Mesenchymal stem cell (in vitro differentiated cells and primary cell): ENCODE measurements around the gene FOXN1.

Experiments used
- DNase-seq: peaks from one replicate; pipeline ENCODE4 v3.0.0-alpha.2; 2013
- H2AFZ ChIP-seq: one replicate; pipeline ENCODE4 v1.6.1; 2013; ENCODE audit warnings: low read depth, mild to moderate bottlenecking, control low read depth, inconsistent platforms, low read length, moderate library complexity
- H2AK5ac ChIP-seq: 2 replicates; pipeline ENCODE4 v1.6.1; 2013; ENCODE audit warnings: low read length, moderate library complexity, mild to moderate bottlenecking, inconsistent platforms; ENCODE audit not compliant: severe bottlenecking
- H2BK120ac ChIP-seq: one replicate; pipeline ENCODE4 v1.6.1; 2013; ENCODE audit warnings: low read depth, mild to moderate bottlenecking, inconsistent platforms, low read length, moderate library complexity
- H2BK12ac ChIP-seq, 2 experiments: one replicate each; pipeline ENCODE4 v1.6.1; 2013; ENCODE audit warnings: inconsistent platforms in 2 of 2, low read length in 2 of 2, mild to moderate bottlenecking in 2 of 2, moderate library complexity in 2 of 2, control low read depth in 1 of 2
- H2BK15ac ChIP-seq: one replicate; pipeline ENCODE4 v1.6.1; 2013; ENCODE audit warnings: mild to moderate bottlenecking, low read depth, inconsistent platforms; ENCODE audit not compliant: poor library complexity, severe bottlenecking
- H2BK5ac ChIP-seq: 2 replicates; pipeline ENCODE4 v1.6.1; 2013; ENCODE audit warnings: low read depth, mild to moderate bottlenecking, low read length, control low read depth, inconsistent platforms; ENCODE audit not compliant: poor library complexity, severe bottlenecking
- H3K14ac ChIP-seq, 2 experiments: one replicate each; pipeline ENCODE4 v1.6.1; 2013; ENCODE audit warnings: inconsistent platforms in 2 of 2, low read length in 2 of 2, control low read depth in 1 of 2, mild to moderate bottlenecking in 1 of 2, moderate library complexity in 1 of 2
- H3K18ac ChIP-seq, 2 experiments: one replicate each; pipeline ENCODE4 v1.6.1; 2013; ENCODE audit warnings: inconsistent platforms in 2 of 2, low read length in 2 of 2, control low read depth in 1 of 2, low read depth in 1 of 2, mild to moderate bottlenecking in 1 of 2
- H3K23ac ChIP-seq, 2 experiments: one replicate each; pipeline ENCODE4 v1.6.1; 2013; ENCODE audit warnings: inconsistent platforms in 2 of 2, low read length in 2 of 2, mild to moderate bottlenecking in 2 of 2, moderate library complexity in 2 of 2, control low read depth in 1 of 2
- H3K27ac ChIP-seq: 2 replicates; pipeline ENCODE4 v1.5.1; 2013; ENCODE audit warnings: mild to moderate bottlenecking, moderate library complexity, low read length, control low read depth, inconsistent platforms; ENCODE audit not compliant: poor library complexity, severe bottlenecking
- H3K27me3 ChIP-seq, 2 experiments: 2 replicates each; pipeline versions ENCODE4 v1.6.1 to v1.7.0; 2013; ENCODE audit warnings: low read length in 2 of 2, mild to moderate bottlenecking in 2 of 2, moderate library complexity in 2 of 2, control low read depth in 1 of 2, inconsistent platforms in 1 of 2; ENCODE audit not compliant: control insufficient read depth in 1 of 2, insufficient read depth in 1 of 2
- H3K36me3 ChIP-seq, 2 experiments: 2 replicates each; pipeline versions ENCODE4 v1.6.1 to v1.7.0; 2013; ENCODE audit warnings: low read length in 2 of 2, control low read depth in 1 of 2, inconsistent platforms in 1 of 2, low read depth in 1 of 2, mild to moderate bottlenecking in 1 of 2; ENCODE audit not compliant: insufficient read depth in 2 of 2, control insufficient read depth in 1 of 2
- H3K4ac ChIP-seq, 2 experiments: one replicate each; pipeline ENCODE4 v1.6.1; 2013; ENCODE audit warnings: inconsistent platforms in 2 of 2, low read length in 2 of 2, mild to moderate bottlenecking in 2 of 2, moderate library complexity in 2 of 2, control low read depth in 1 of 2, low read depth in 1 of 2
- H3K4me1 ChIP-seq: 2 replicates; pipeline ENCODE4 v1.6.1; 2013; ENCODE audit warnings: low read depth, low read length, control low read depth; ENCODE audit not compliant: control insufficient read depth, insufficient read depth
- H3K4me2 ChIP-seq: 2 replicates; pipeline ENCODE4 v1.6.1; 2013; ENCODE audit warnings: low read length, mild to moderate bottlenecking, inconsistent platforms; ENCODE audit not compliant: poor library complexity, severe bottlenecking
- H3K4me3 ChIP-seq, 2 experiments: 2 replicates each; pipeline versions ENCODE4 v1.5.1 to v1.7.0; 2013; ENCODE audit warnings: low read length in 2 of 2, mild to moderate bottlenecking in 2 of 2, control low read depth in 1 of 2, low read depth in 1 of 2; ENCODE audit not compliant: insufficient read depth in 1 of 2
- H3K79me1 ChIP-seq: replicated peaks from 2 replicates; pipeline ENCODE4 v1.6.1; 2013; ENCODE audit warnings: mild to moderate bottlenecking, control low read depth, low read length, inconsistent platforms; ENCODE audit not compliant: poor library complexity, severe bottlenecking
- H3K9ac ChIP-seq: 2 replicates; pipeline ENCODE4 v1.7.0; 2013; ENCODE audit warnings: mild to moderate bottlenecking, low read length, moderate library complexity
- H3K9me3 ChIP-seq: 2 replicates; pipeline ENCODE4 v1.7.0; 2013; ENCODE audit warnings: mild to moderate bottlenecking, low read length; ENCODE audit not compliant: control insufficient read depth
- H4K8ac ChIP-seq: one replicate; pipeline ENCODE4 v1.6.1; 2013; ENCODE audit warnings: inconsistent platforms, mild to moderate bottlenecking, low read length, moderate library complexity
- H4K91ac ChIP-seq: one replicate; pipeline ENCODE4 v1.6.1; 2013; ENCODE audit warnings: mild to moderate bottlenecking, low read length, inconsistent platforms
- WGBS: methylation state at CpG from one replicate; pipeline ENCODE4 v1.1.7; 2013; ENCODE audit warnings: mixed read lengths; 5-methylcytosine and 5-hydroxymethylcytosine counted together

FOXN1 gene

DNA sequence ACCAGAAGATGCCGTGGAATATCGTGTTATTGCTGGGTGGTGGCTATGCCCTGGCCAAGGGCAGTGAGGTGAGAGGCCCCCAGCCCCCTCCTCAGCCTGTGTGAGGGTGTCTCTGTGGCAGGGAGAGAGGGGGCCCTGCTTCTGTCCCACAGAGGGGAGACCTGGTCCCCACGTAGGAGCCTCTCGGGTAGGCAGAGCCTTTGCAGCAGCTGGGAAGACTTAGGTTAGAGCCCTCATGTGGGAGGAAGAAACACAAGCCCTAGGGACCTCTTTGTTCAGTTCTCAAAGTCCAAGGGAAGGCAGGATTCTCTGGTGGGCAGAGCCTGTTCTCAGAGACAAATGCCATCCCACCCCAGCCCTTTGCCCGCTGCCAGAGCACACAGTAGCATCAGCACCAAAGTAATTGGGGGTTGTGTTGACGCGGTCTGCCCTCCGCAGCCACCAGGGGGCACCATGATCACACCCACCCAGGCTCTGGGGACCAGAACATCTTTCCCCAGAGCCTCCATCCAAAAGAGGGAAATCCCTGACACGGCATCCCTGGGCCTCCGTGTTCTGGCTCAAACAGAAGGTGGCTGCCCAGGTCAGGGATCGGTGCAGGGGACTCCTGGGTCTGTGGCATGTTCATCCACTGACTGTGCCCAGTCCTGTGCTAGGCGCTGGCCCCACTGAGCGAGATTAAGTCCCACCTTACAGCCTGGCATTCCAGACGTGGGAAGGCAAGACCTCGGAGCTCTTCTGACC, 11.5 kb upstream of the FOXN1 start:
- H3K9ac ChIP-seq, result no peak overlapping the region
- no peak overlapping the region for H4K8ac ChIP-seq
- no peak overlapping the region for H3K23ac ChIP-seq
- H3K14ac ChIP-seq, result no peak overlapping the region
- H3K79me1 ChIP-seq, result no peaks in the 10 kb centered on the region
- peaks cover 50 to 55% of the 10 kb centered on the region in 2 experiments for H3K27me3 ChIP-seq
- H3K4me3 ChIP-seq, result no peak overlapping the region
- H3K4ac ChIP-seq, result no peak overlapping the region
- no peak overlapping the region for H2AK5ac ChIP-seq
- no peaks in the 10 kb centered on the region for H3K9me3 ChIP-seq
- H2AFZ ChIP-seq, result no peak overlapping the region
- H2BK5ac ChIP-seq, result no peak overlapping the region
- H2BK15ac ChIP-seq, result no peak overlapping the region
- peak overlapping the region; percentile 29 for H4K91ac ChIP-seq
- H3K4me2 ChIP-seq, result no peak overlapping the region
- 44% methylated on average over 15 of the region's 15 CpGs for WGBS
- peaks cover 10% of the 10 kb centered on the region for H3K4me1 ChIP-seq
- H3K27ac ChIP-seq, result no peak overlapping the region
- H3K18ac ChIP-seq, result no peak overlapping the region
- no peak overlapping the region for H2BK120ac ChIP-seq
- H3K36me3 ChIP-seq, result peaks cover 0 to 3% of the 10 kb centered on the region in 2 experiments
- peak; percentile 63 for DNase-seq
- peak overlapping the region in 1 of 2 experiments; percentile 33 for H2BK12ac ChIP-seq

DNA sequence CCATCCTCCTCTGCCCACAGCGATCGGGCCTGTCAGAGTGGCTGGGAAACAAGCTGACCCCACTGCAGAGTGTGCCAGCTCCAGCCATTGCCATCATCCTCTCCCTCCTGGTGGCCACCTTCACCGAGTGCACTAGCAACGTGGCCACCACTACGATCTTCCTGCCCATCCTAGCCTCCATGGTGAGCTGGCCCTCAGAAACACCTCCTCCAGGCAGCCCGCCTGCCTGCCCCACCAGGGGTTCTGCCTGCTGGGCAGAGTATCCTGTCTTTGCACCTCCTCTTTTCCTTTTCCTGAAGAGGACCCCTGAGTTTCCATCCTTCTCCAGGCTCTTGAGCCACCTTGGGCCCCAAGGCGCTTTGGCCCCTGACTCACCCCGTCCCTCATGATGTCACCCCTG, 10.5 kb upstream of the FOXN1 start:
- no peak overlapping the region for H3K4ac ChIP-seq
- no peaks in the 10 kb centered on the region for H3K79me1 ChIP-seq
- H3K14ac ChIP-seq, result no peak overlapping the region
- H4K91ac ChIP-seq, result no peak overlapping the region
- H3K9me3 ChIP-seq, result no peaks in the 10 kb centered on the region
- H3K36me3 ChIP-seq, result peaks cover 0 to 3% of the 10 kb centered on the region in 2 experiments
- H2AFZ ChIP-seq, result no peak overlapping the region
- no peak overlapping the region for H3K18ac ChIP-seq
- no peak overlapping the region for H3K4me2 ChIP-seq
- no peak overlapping the region for H3K27ac ChIP-seq
- H3K4me3 ChIP-seq, result peak overlapping the region in 1 of 2 experiments; percentile 14
- H2BK5ac ChIP-seq, result no peak overlapping the region
- no peak overlapping the region for H2BK15ac ChIP-seq
- H2BK120ac ChIP-seq, result no peak overlapping the region
- H3K27me3 ChIP-seq, result peaks cover 58 to 65% of the 10 kb centered on the region in 2 experiments
- H2BK12ac ChIP-seq, result no peak overlapping the region
- 88% methylated on average over 8 of the region's 8 CpGs for WGBS
- no peak overlapping the region for H3K23ac ChIP-seq
- H2AK5ac ChIP-seq, result no peak overlapping the region
- no peak overlapping the region for H4K8ac ChIP-seq
- no peak for DNase-seq
- peaks cover 10% of the 10 kb centered on the region for H3K4me1 ChIP-seq
- H3K9ac ChIP-seq, result no peak overlapping the region

DNA sequence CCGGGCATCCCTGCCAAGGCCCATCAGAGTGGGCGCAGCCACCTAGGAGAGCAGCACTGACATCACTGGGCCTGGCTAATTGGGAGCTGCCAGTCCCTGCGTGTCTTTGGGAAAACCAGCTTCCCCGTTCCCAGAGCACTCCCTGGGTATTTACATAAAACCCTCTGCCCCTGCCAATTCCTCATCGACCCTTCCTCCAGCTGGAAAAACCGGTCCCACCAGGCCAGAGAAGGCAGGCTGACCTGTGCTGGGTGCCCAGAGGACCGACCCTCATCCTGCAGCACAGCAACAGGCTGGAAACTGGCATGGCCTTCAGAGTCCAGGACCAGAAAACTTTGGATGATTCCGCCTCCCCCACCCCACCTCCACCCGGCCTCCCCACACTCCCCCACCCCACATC, 8.2 kb upstream of the FOXN1 start:
- no peak overlapping the region for H2BK15ac ChIP-seq
- H4K91ac ChIP-seq, result no peak overlapping the region
- no peak overlapping the region for H2BK5ac ChIP-seq
- no peaks in the 10 kb centered on the region for H3K79me1 ChIP-seq
- H3K9me3 ChIP-seq, result no peaks in the 10 kb centered on the region
- no peak overlapping the region for H3K4ac ChIP-seq
- no peak overlapping the region for H2AK5ac ChIP-seq
- H3K9ac ChIP-seq, result no peak overlapping the region
- H2BK12ac ChIP-seq, result no peak overlapping the region
- H3K27me3 ChIP-seq, result peaks cover 47 to 61% of the 10 kb centered on the region in 2 experiments
- H3K14ac ChIP-seq, result no peak overlapping the region
- DNase-seq, result no peak
- H2AFZ ChIP-seq, result no peak overlapping the region
- no peak overlapping the region for H3K4me2 ChIP-seq
- H3K36me3 ChIP-seq, result no peaks in the 10 kb centered on the region
- H3K4me3 ChIP-seq, result no peak overlapping the region
- peaks cover 12% of the 10 kb centered on the region for H3K4me1 ChIP-seq
- no peak overlapping the region for H4K8ac ChIP-seq
- no peak overlapping the region for H2BK120ac ChIP-seq
- no peak overlapping the region for H3K18ac ChIP-seq
- no peak overlapping the region for H3K27ac ChIP-seq
- H3K23ac ChIP-seq, result no peak overlapping the region
- 40% methylated on average over 7 of the region's 9 CpGs for WGBS

DNA sequence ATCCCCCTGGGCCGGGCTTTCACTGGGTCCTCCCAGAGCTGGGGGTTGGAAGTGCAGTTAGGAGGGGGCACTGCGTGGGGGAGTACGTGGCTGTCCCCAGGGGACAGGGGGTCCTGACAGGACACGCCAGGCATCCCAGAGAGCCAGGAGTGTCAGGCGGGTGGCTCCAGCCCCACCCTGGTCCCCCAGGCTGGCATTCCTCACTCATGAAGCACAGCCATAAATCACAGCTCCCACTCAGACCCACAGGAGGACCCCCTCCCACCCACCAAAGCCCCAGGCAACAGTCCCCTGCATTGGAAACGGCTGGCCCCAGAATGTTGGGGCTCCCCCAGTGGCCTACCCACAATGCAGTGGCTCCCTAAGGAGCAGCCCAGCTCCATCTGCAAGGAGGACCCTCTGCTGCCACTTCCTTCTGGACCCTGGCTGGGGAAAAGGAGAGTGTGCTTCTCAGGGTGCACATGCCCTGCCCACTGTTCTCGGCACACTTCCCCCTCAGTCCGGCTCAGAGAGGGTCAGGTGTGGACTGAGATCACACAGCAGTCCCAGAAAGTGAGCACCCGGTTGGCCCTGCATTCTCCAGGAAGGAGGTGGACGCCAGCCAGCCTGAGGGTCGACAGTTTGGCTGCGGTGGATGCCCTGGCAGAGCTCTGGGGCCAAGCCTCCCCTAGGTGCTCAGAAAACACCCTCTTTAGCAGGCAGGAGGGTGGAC, 7.3 kb upstream of the FOXN1 start:
- no peak overlapping the region for H2BK120ac ChIP-seq
- H3K4ac ChIP-seq, result no peak overlapping the region
- H2BK12ac ChIP-seq, result no peak overlapping the region
- H3K4me3 ChIP-seq, result no peak overlapping the region
- H4K8ac ChIP-seq, result no peak overlapping the region
- H3K4me1 ChIP-seq, result peaks cover 5% of the 10 kb centered on the region
- H3K9ac ChIP-seq, result no peak overlapping the region
- no peak overlapping the region for H2BK15ac ChIP-seq
- no peak for DNase-seq
- H2AK5ac ChIP-seq, result no peak overlapping the region
- H3K27me3 ChIP-seq, result peaks cover 49 to 61% of the 10 kb centered on the region in 2 experiments
- no peak overlapping the region for H2AFZ ChIP-seq
- no peak overlapping the region for H3K27ac ChIP-seq
- no peaks in the 10 kb centered on the region for H3K79me1 ChIP-seq
- no peak overlapping the region for H4K91ac ChIP-seq
- no peaks in the 10 kb centered on the region for H3K9me3 ChIP-seq
- 80% methylated on average over 11 of the region's 12 CpGs for WGBS
- no peak overlapping the region for H3K14ac ChIP-seq
- no peak overlapping the region for H3K23ac ChIP-seq
- no peak overlapping the region for H3K4me2 ChIP-seq
- no peak overlapping the region for H3K18ac ChIP-seq
- no peak overlapping the region for H2BK5ac ChIP-seq
- H3K36me3 ChIP-seq, result no peaks in the 10 kb centered on the region
